NCI-H1105 treated with DMSO at 0.1 percent for 48 hours (cell line): ENCODE measurements around the gene LDB2.

ENCODE experiments used
- DNase-seq: peaks from one replicate; lab custom pipeline; 2025; lab: John Stamatoyannopoulos, UW

The LDB2 gene

GRCh38 chr4:16757080-16757521 lies 141.3 kb downstream of the LDB2 start:
- no peak for DNase-seq

DNA sequence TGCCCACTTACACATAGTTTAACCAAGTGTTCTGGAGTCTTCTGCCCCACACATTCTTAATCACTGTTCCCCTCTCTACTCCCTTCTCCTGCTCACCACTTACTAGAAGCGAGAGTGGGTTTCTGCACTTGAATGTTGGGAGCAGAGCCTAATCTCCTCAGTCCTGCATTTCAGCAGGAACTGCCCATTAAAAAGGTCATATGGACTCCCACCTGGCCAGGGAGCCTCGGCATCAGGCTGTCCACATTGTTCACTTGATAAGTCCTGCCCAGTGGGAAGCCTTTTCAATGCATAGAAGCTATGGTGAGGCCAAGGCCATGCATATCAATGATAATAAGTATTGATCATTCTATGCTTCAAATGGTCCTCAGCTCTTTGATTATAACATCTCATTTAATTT lies 144.3 kb downstream of the LDB2 start:
- no peak for DNase-seq

DNA sequence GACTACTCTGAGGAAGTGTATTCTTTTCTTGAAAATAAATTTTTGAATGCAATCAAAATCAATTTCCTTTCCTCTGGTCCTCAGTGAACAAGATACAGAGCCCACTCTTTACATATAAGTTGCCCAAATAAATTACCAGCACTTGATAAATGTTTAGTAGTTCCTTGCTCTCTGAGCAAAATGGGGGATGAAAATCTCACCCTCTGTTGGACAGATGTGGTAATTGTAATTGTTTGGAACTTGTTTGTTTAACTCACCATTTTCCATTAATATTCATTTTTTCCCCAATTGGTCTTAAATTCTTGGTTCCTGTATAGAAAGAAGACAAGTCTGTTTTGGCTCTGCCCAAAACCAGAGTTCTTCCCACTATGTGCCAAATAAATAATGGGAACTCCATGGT lies 146.3 kb downstream of the LDB2 start:
- DNase-seq, result no peak

DNA sequence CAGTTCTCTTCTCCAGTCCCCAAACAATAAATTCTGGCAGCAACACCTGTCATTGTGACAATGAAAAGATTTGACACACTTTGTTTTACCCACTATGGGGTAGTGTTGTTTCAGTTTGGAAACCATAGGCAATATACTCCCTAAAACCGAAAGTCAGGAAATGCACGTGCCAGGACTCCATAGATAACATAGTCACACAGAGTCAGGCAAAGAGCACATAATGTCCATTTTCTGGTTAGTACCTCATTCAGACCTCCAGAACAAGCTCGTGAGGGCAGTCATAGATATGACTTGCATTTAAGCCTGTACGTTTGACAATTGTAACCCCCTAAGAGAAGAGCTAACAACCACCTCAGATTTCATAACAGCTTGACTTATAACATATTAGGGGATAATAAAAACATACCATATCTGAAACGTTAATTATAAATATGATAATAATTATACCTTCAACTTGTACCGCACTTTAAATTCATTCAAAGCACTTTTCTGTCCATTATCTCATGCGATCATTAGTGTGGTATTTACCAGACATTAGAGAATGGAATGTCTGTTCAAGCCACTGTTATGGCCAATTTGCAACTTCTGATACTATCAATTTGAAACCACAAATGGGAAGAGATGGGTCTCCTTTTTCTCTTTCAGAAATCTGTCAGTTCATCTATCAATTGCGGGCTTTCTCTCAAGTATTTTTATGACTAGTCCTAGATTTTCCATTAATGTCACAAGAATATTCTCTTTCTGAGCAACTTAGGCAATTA lies 147.4 kb downstream of the LDB2 start:
- DNase-seq, result no peak

DNA sequence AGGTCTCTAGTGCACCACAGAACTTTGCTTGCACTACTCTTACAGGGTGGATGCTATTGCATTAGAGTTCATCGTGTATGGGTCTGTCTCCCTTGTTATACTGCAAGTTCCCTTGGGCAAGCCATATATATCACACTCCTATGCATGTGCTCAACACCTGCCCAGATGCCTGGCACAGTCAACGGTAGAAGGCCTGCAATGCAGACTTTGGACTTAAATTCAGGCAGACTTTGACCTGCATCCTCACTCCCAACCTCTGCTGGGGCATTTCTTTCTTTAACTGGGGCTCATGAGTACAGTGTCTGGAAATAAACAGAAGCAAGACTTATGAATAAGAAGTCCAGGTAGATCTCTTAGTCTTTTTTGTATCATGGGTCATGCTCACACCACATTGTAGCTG lies 148.2 kb downstream of the LDB2 start:
- DNase-seq, result no peak

DNA sequence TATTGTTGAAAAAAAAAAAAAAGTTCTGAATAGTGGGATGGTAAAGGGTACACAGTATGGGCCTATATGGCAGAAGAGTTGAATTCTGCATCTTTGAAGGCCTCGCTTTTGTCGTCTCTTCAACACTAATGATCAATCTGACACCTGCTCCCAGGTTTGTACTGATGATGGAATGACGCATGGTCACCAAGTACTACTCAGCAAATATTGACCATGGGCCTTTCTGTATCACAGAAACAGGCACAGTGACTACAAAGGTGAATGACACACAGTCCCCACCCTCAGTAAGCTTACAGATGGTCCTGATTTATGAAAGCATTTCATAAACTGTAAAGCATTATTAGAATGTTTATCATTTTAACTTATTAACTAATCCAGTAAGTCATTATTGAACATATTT lies 152.6 kb downstream of the LDB2 start:
- DNase-seq, result no peak

DNA sequence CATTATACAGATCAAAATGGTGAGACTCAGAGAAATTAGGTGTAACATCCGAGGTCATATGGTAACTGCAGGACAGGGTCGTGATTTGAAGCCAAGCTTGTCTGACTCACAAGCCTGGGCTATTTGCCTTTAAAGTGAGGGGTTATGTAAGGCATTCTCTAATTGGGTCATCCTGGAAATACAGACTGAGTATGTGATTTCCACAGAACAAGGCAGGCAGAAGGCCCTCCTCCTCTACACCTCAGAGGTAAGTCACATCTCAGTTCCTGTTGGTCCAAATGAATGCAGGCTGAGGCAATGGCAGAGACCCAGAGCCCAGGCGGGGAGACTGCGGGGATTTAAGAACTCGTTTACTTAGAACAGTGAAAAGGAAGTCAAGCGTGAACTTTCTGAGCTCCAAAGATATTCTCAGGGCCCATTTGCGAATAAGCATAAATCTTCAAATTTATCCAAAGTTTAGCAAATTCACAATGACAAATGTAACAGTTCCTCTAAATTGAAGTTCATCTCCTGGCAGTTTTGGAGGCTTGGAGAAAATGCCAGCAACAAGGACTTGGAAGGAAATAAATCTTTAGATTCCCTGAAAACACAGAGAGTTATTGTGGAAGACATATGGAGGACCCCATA lies 153.3 kb downstream of the LDB2 start:
- DNase-seq, result no peak

DNA sequence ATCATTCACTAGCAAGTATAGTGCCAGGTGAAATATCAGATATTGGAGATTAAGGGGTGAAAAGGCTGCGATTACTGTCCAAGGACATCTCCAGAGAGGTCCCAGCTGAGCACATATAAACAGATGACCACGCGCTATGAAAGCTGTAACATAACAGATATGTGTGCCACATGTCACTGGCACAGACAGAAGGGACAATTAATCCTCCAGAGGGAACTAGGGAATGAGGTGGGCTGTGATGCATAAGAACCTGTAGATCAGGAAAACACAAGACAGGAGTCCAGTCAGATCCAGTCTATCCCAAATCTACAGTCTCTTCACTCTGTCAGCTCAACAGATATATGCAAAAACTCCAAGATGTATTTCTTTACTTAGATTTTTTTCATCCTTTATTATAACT lies 157.2 kb downstream of the LDB2 start:
- no peak for DNase-seq

GRCh38 chr4:16739997-16740624 lies 158.3 kb downstream of the LDB2 start:
- no peak for DNase-seq

GRCh38 chr4:16738558-16738957 lies 159.9 kb downstream of the LDB2 start:
- no peak for DNase-seq

DNA sequence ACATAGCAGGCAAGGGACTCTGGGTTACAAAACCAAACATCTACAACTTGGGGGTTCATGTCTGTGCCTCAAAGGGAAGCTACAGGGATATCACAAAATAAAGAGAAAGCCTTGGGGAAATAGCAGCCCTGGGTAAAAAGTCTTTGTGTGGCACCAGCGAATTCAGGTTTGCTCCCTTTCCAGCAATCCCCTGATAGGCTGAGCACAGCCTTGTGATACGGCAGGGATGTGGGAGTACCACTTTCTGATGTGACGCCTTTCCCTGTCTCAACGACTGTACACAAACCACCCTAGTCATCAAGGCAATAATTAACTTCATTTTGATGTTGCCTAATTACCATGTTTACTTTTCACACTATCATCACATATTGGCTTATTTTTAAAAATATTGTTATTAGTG lies 164.9 kb downstream of the LDB2 start:
- no peak for DNase-seq

GRCh38 chr4:16732741-16733140 lies 165.7 kb downstream of the LDB2 start:
- DNase-seq, result no peak

- no peak for DNase-seq
These were observed 166.6 kb downstream of the LDB2 start for GRCh38 chr4:16731776-16732380.

DNA sequence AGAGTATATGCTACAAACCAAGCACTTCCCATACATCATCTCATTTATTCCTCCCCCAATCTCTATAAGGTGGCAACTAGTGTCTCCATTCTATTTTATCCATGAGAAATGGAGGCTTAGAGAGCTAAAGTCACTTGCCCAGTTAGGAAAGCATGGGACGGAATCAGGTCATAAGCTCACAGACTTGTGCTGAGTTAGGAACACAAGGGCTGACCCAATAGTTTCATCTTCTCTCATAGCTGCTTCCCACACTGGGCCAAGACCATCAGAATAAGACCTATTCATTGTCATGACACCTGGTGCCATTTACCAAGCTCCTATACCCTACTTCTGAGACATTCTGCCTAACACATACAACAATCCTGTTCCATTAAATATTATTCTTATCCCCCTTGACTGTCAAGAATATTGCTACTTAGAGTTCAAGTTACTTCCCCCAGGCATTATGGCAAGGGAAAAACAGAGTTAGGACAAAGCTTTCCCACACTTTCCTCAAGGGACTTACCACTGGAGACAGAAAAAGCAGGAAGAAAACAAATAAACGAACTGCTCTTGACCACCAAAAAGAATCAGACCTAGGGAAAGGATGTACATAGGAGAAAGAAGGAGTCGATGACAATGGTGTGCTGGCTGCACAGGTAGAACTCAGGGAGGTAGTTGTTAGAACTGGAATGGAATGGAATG lies 167.8 kb downstream of the LDB2 start:
- DNase-seq, result no peak

DNA sequence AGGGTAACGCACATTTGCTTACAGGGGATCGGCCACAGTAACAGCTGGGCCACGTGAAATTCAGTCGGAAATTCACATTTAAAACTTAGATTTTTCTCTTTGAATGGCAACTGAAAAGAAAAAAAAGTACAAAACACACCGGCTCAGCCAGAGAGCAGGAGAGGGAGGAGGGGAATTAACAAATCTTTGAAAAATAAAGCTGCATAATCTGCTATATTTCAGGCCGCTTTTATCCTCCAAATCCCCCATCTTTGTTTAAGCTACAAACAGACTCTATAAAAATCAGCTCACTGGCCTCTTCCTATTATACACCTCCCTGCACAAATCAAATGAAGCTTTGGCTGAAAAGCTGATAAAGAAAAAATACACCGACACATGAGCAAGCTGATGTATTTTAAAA lies 169.1 kb downstream of the LDB2 start:
- no peak for DNase-seq

DNA sequence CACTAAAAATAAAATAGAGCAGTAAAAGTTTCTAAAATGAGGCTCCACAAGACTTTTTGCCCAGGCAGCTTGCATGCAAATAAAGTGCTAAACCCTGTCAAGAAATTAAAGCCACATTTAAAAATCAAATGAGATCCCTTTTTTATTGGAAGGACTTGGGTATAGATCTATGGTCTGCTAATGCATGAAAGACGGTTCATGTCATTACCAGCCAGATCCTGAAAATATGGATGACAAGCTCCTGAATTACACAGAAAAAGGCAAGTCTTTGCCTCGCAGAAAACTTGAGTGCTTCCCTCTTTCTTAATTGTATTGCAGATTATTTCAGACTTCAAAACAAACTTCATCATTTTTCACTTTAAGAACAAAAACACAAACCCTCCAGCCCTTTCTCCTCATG lies 169.6 kb downstream of the LDB2 start:
- DNase-seq, result no peak

GRCh38 chr4:16728111-16728510 lies 170.3 kb downstream of the LDB2 start:
- no peak for DNase-seq

DNA sequence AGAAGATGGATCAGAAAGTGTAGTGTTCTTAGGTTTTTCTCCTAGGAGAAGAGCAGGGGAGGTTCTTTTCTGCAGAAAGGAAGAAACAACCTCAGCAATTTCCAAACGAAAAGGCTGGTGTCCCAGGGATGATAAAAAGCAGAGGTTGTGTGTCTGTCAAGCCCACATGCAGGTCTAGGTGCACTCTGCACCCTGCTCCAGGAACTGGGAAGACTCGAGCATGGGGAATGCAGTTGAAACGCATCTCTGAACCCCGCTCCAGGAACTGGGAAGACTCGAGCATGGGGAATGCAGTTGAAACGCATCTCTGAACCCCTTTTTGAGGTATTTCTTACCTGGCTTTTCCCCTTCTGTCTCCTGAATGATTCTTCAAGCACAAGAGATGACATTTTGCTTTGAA lies 171.2 kb downstream of the LDB2 start:
- DNase-seq, result no peak

DNA sequence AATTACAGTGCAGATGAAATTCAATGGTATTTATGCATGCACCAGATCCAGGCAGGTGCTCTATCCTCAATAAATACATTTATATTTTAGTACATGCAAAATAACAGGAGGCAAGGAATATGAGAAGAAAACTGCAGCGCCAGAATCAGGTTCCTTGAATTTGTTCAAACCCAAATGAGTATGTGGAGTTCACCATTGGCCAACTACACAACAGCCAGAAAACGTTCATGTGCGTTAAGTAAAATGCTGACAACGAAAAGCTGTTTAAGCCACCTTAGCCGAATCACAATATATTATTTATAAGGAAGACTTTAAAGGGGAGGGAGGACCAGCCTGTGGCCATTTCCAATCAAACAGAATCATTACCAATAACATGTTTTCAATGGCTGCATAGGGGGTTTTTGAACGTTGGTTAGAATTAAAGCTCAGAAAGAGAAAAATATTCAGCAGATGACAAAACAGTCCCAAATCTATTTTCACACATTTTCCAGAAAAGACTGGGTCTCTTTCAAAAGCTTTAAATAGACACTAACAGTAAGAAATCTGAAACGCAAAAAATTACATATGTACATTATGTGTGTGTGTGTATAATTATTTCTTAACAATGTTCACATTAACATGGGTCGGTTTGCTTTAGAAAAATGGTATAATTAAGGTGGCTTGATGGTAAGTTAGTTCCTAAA lies 171.9 kb downstream of the LDB2 start:
- DNase-seq, result no peak

DNA sequence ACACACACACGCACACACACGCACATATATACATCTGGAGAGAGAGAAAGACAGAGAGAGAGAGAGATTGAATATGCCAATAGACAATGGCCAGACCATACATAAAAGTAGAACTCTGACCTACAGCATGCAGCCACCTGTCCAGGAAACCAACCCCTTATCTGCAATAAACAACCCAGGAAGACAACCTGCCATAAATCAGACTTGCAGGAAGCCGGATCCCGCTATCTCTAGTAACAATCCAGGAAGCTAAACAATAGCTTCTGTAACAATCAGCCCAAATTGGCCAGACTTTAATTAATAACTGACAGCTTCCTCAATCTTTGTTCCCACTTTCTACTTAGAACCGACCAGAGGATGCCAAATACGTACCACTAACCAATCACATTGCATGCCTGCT lies 173.2 kb downstream of the LDB2 start:
- no peak for DNase-seq

GRCh38 chr4:16722416-16722815 lies 176.0 kb downstream of the LDB2 start:
- no peak for DNase-seq
